A549 treated with AZD9567 at 1 μM for 4 hours (cell line): ENCODE data around the gene CLPSL1. TPM values are rescaled to one million over a fixed set of nuclear protein-coding genes. Genes with fewer than 3 reads are reported as not detected.

Experiments
- total RNA-seq: library from RNA; stranded (reverse); fragments of 200-300 nt; extraction: Qiagen RNA extraction; gene quantifications from 5 replicates; pipeline ENCODE4 v1.2.3, GENCODE V29; 2022; ENCODE audit not compliant: insufficient read depth

CLPSL1 gene, protein sequence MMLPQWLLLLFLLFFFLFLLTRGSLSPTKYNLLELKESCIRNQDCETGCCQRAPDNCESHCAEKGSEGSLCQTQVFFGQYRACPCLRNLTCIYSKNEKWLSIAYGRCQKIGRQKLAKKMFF
- total RNA-seq = not detected in 5 replicates

GRCh38 chr6:35780719-35781118 lies at the start of gene CLPSL1:
CLPSL1 (plus strand) TSS chr6:35781019; CDS start chr6:35781111, 92 bp downstream.

DNA sequence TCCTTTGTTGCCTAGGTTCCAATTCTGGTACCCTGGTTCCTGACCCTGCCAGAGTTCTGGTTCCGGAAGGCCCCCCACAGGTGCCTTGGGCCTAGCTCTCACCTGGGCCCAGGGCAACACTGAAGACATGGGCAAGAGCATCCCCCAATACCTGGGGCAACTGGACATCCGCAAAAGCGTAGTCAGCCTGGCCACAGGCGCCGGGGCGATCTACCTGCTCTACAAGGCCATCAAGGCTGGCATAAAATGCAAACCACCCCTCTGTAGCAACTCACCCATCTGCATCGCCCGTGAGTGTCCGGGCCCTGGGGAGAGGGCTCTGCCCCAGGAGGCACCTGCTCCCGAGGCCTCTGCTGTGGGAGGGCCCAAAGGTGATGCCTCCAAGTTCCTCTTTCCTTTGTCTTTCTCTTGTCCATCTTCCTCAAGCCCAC lies 43.8 kb upstream of the CLPSL1 start, which contains the start of gene ARMC12:
TSS of gene ARMC12 (plus strand) at position 51 of the 431 bp plus-strand sequence. CDS start at position 128, 77 bp downstream.

GRCh38 chr6:35776364-35777215 lies 4.2 kb upstream of the CLPSL1 start, which contains the start of gene CLPSL2:
CLPSL2 (plus strand) TSS chr6:35776598; CDS start chr6:35776619, 21 bp downstream.

DNA sequence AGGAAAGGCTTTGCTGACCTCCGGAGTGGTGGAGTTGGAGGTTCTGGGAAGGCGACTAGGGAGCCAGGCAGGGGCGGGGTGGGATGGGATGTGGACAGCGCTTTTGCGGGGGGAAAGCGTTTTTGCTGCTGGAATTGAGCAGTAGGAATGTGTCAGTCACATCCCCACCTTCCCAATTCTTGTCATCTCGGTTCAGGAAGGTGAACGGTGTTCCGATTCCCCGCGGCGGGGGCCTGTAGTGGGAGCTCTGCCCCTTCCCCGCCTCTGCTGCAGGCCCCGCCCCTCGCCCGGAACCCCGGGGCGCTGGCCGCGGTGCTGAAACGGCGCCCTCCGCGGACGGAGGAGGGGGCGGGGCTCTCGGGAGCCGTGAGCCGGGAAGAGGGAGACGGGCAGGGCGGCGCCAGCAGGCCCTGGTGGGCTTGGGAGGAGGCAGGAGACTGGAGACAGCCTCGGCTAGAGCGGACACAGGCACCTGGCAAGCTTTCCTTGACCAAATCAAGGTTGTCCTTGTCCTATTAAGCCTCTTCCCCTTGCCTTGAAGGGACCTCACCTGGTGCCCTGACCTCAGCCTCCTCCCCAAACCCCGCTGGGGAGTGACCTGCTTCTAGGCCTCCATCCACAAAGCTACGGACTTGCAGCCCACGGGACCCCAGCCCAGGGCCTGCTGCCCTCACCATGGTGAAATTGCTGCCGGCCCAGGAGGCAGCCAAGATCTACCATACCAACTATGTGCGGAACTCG lies 24.3 kb downstream of the CLPSL1 start, which contains the start of gene LHFPL5:
TSS of gene LHFPL5 (plus strand) at position 357 of the 741 bp plus-strand sequence. CDS start at position 676, 319 bp downstream.

Other genes starting within 250 kb of the CLPSL1 start
- gene FKBP5, start 92.1 kb upstream of the CLPSL1 start, total RNA-seq = 91.6 to 140 TPM (median 128 TPM) in 5 replicates
- 0.43 to 0.69 TPM (median 0.46 TPM) in 4 of 5 replicates, not detected in the other for gene ARMC12, start 44.0 kb upstream of the CLPSL1 start, total RNA-seq
- 0.56 to 1.1 TPM (median 0.66 TPM) in 4 of 5 replicates, not detected in the other for gene CLPSL2, start 4.4 kb upstream of the CLPSL1 start, total RNA-seq
- gene CLPS, start 16.3 kb downstream of the CLPSL1 start, total RNA-seq = not detected in 5 replicates
- gene LHFPL5, start 24.3 kb downstream of the CLPSL1 start, total RNA-seq = 0.08 to 0.16 TPM (median 0.10 TPM) in 3 of 5 replicates, not detected in the others
- gene SRPK1, start 140.1 kb downstream of the CLPSL1 start, total RNA-seq = 28.4 to 56.2 TPM (median 30.8 TPM) in 5 replicates
- 0.05 to 0.13 TPM in 2 of 5 replicates, not detected in the others for gene SLC26A8, start 243.6 kb downstream of the CLPSL1 start, total RNA-seq
- gene MAPK14, start 246.8 kb downstream of the CLPSL1 start, total RNA-seq = 24.2 to 27.0 TPM (median 26.7 TPM) in 5 replicates